Chondrocyte (in vitro differentiated cells): ENCODE data around the gene NAPEPLD. TPM values are rescaled to one million over a fixed set of nuclear protein-coding genes. Genes with fewer than 3 reads are reported as not detected.
A peak's percentile ranks its signal among the peaks of the same experiment; 100 is the strongest.
"Not testable (repeated sequence)": the region's sequence is repeated elsewhere in the genome, so short reads cannot be mapped to it uniquely, and the experiment has no call there.

Source experiments
- DNase-seq: peaks from one replicate; pipeline ENCODE4 v3.0.0; 2021; ENCODE audit warnings: mixed read lengths, low spot score
- H3K27ac Mint-ChIP-seq: one replicate; pipeline ENCODE4 v1.8.0; 2021; ENCODE audit warnings: mild to moderate bottlenecking, moderate library complexity, mixed read lengths; ENCODE audit not compliant: unreplicated experiment
- H3K27me3 Mint-ChIP-seq: 2 replicates; pipeline ENCODE4 v1.8.0; 2021; ENCODE audit warnings: low read depth, mixed read lengths
- H3K36me3 Mint-ChIP-seq: 2 replicates; pipeline ENCODE4 v1.8.0; 2021; ENCODE audit warnings: low read depth, mixed read lengths
- H3K4me1 Mint-ChIP-seq: 2 replicates; pipeline ENCODE4 v1.8.0; 2021; ENCODE audit warnings: low read depth, mild to moderate bottlenecking, mixed read lengths
- H3K4me3 Mint-ChIP-seq: one replicate; pipeline ENCODE4 v1.8.0; 2021; ENCODE audit warnings: mild to moderate bottlenecking, moderate library complexity, mixed read lengths; ENCODE audit not compliant: unreplicated experiment
- H3K9me3 Mint-ChIP-seq: 2 replicates; pipeline ENCODE4 v1.8.0; 2021; ENCODE audit warnings: low read depth, mixed read lengths
- total RNA-seq: library from RNA; stranded (reverse); gene quantifications from 3 replicates; pipeline ENCODE4 v1.2.1, GENCODE V29; 2021
- TF ChIP-seq, protein P1 (sequence below): fragments of 200-600 bp; sonication (generic); IDR thresholded peaks from 2 replicates; pipeline ENCODE4 v1.5.0; 2021; ENCODE audit warnings: antibody characterized with exemption, mild to moderate bottlenecking, moderate library complexity

The NAPEPLD gene
- total RNA-seq, 1 donor from 2014 or later, result 9.7 TPM

DNA sequence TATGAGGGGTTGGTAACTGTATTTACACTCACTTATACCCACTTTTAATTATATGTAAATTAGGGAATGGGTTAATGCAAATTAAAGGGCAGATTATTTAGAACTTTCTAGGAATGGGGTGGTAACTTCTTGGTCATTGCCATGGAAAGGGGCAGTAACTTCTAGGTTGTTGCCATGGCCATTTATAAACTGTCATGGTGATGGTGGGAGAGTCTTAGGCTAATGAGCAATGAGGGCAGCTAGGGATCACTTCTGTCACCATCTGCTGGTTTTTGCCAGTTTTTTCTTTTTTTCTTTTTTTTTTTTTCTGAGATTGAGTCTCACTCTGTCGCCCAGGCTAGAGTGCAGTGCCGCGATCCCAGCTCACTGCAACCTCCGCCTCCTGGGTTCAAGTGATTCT is 33.1 kb downstream of the NAPEPLD start:
- Mint-ChIP-seq H3K9me3 (peaks cover 5% of the 10 kb centered on the region), H3K36me3 (peaks cover 7% of the 10 kb centered on the region), H3K27ac (no peak overlapping the region), H3K4me3 (no peak overlapping the region), H3K4me1 (peaks cover 27% of the 10 kb centered on the region), H3K27me3 (no peaks in the 10 kb centered on the region)
- DNase-seq, result no peak
- TF ChIP-seq, protein P1, sequence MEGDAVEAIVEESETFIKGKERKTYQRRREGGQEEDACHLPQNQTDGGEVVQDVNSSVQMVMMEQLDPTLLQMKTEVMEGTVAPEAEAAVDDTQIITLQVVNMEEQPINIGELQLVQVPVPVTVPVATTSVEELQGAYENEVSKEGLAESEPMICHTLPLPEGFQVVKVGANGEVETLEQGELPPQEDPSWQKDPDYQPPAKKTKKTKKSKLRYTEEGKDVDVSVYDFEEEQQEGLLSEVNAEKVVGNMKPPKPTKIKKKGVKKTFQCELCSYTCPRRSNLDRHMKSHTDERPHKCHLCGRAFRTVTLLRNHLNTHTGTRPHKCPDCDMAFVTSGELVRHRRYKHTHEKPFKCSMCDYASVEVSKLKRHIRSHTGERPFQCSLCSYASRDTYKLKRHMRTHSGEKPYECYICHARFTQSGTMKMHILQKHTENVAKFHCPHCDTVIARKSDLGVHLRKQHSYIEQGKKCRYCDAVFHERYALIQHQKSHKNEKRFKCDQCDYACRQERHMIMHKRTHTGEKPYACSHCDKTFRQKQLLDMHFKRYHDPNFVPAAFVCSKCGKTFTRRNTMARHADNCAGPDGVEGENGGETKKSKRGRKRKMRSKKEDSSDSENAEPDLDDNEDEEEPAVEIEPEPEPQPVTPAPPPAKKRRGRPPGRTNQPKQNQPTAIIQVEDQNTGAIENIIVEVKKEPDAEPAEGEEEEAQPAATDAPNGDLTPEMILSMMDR, result no peak

DNA sequence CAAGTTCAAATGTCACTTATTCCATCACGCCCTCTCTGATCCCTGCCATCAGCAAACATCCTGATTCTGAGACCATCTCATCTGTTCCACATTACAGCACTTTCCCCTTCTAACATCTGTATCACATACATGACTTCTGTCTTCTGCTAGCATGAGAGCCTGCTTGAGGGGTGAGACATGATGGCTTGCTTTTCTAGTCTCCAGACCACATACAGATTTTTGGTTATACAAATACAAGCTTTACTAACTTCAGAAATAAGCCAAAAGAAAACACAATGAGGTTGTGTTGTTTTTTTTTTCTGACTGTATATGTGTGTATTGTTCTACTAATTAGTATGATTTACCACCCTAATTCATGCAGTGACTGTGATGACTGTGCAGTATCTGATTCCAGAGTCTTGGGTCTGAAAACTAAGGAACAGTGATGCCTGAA is 34.3 kb downstream of the NAPEPLD start:
- H3K36me3 Mint-ChIP-seq, result peaks cover 17% of the 10 kb centered on the region
- H3K4me1 Mint-ChIP-seq, result peaks cover 15% of the 10 kb centered on the region
- H3K4me3 Mint-ChIP-seq, result no peak overlapping the region
- no peaks in the 10 kb centered on the region for H3K27me3 Mint-ChIP-seq
- H3K27ac Mint-ChIP-seq, result no peak overlapping the region
- no peak for DNase-seq
- TF ChIP-seq, protein P1, result no peak
- H3K9me3 Mint-ChIP-seq, result peaks cover 15% of the 10 kb centered on the region

DNA sequence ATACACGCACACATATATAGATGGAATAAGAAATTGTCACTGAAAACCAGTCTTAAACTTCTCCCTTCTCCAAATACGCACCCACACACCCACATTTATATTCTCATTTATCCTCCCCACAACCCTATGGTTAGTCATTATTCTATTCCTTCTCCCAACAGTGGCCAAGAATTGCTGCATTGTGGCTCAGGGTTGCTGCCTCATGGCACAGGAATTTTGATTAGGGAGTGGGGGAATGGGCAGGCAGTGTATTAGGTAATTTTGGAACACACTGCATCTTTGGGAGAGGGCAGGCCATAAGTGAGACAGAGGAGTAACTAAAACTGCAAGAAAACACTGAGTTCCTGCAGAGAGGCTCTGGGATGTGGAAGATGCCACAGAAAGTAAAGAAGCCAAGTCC is 35.7 kb downstream of the NAPEPLD start:
- Mint-ChIP-seq H3K9me3 (peaks cover 21% of the 10 kb centered on the region), H3K27me3 (no peaks in the 10 kb centered on the region), H3K27ac (peak overlapping the region; percentile 37), H3K4me1 (peaks cover 12% of the 10 kb centered on the region), H3K4me3 (no peak overlapping the region), H3K36me3 (peaks cover 26% of the 10 kb centered on the region)
- DNase-seq, result no peak
- TF ChIP-seq, protein P1, result no peak

DNA sequence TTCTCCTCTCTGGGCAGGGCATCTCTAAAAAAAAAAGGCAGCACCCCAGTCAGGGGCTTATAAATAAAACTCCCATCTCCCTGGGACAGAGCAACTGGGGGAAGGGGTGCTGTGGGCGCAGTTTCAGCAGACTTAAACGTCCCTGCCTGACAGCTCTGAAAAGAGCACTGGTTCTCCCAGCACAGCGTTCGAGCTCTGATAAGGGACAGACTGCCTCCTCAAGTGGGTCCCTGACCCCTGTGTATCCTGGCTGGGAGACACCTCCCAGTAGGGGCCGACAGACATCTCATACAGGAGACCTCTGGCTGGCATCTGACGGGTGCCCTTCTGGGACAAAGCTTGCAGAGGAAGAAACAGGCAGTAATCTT is 42.2 kb downstream of the NAPEPLD start:
- not testable (repeated sequence) for H3K27me3 Mint-ChIP-seq, H3K27ac Mint-ChIP-seq, H3K4me1 Mint-ChIP-seq, H3K4me3 Mint-ChIP-seq, DNase-seq
- Mint-ChIP-seq H3K36me3 (peaks cover 30% of the 10 kb centered on the region), H3K9me3 (peaks cover 21% of the 10 kb centered on the region)

DNA sequence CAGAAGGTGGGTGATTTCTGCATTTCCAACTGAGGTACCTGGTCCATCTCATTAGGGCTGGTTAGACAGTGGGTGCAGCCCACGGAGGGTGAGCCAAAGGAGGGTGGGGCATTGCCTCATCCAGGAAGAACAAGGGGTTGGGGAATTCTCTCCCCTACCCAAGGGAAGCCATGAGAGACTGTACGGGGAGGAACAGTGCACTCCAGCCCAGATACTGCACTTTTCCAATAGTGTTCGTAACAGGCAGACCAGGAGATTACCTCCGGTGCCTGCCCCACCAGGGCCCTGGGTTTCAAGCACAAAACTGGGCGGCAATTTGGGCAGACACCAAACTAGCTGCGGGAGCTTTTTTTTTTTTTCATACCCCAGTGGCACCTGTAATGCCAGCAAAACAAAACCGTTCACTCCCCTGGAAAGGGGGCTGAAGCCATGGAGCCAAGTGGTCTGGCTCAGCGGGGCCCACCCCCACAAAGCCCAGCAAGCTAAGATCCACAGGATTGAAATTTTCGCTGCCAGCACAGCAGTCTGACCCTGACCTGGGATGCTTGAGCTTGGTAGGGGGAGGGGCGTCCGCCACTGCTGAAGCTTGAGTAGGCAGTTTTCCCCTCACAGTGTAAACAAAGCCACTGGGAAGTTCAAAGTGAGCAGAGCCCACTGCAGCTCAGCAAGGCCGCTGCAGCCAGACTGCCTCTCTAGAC is 42.7 kb downstream of the NAPEPLD start:
- no peak overlapping the region for H3K27ac Mint-ChIP-seq
- no peaks in the 10 kb centered on the region for H3K27me3 Mint-ChIP-seq
- no peak overlapping the region for H3K4me3 Mint-ChIP-seq
- no peak for DNase-seq
- TF ChIP-seq, protein P1, result no peak
- H3K4me1 Mint-ChIP-seq, result peaks cover 3% of the 10 kb centered on the region
- H3K36me3 Mint-ChIP-seq, result peaks cover 30% of the 10 kb centered on the region
- peaks cover 20% of the 10 kb centered on the region for H3K9me3 Mint-ChIP-seq

DNA sequence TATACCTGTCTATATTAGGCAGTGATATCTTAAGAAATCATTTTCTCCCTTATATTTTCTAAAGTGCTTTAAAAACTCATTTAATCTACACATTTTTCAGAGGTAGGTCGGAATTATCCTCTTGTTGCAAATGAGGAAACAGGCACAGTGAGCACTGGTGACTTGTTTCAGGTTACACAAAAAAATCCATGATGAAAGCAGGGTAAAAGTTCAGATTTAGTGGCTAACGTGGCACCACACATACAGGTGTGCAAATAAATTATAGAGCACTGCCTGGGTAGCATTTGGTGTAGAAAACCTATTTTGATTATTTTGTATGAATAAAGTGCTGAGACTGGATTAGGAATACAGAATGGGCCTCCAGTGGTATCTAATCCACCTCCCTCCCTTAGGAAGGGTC is 47.4 kb downstream of the NAPEPLD start:
- Mint-ChIP-seq H3K27me3 (no peaks in the 10 kb centered on the region), H3K9me3 (no peaks in the 10 kb centered on the region), H3K4me1 (peaks cover under 1% of the 10 kb centered on the region), H3K4me3 (no peak overlapping the region), H3K27ac (no peak overlapping the region), H3K36me3 (peaks cover 5% of the 10 kb centered on the region)
- TF ChIP-seq, protein P1, result no peak
- DNase-seq, result no peak
